Endothelial cell of umbilical vein (primary cell): ENCODE measurements around the gene NRCAM.

ENCODE experiments used
- CTCF ChIP-seq, 2 donors: IDR thresholded peaks; 1 replicate in 1 of 2; 2 replicates in 1 of 2; pipeline ENCODE4 v1.5.1; 2011; ENCODE audit warnings: low read length in 2 of 2, mild to moderate bottlenecking in 2 of 2, moderate library complexity in 2 of 2, control low read depth in 1 of 2, inconsistent platforms in 1 of 2, low read depth in 1 of 2; ENCODE audit not compliant: insufficient read depth in 1 of 2; ENCODE audit errors: extremely low read depth in 1 of 2
- EZH2 ChIP-seq: IDR thresholded peaks from 2 replicates; pipeline ENCODE4 v1.6.1; 2012; ENCODE audit warnings: borderline replicate concordance, low read depth, mild to moderate bottlenecking, moderate library complexity, low read length, inconsistent platforms; ENCODE audit not compliant: severe bottlenecking
- POLR2A ChIP-seq: IDR thresholded peaks from 2 replicates; pipeline ENCODE4 v1.6.1; 2012; ENCODE audit warnings: low read depth, mild to moderate bottlenecking, control low read depth, low read length

- TF ChIP-seq CTCF (IDR thresholded peaks at IDR 0.05; ENCODE audit: extremely low read depth in 1 of 2, insufficient read depth in 1 of 2, low read depth in 1 of 2, low read length in 2 of 2) (no peak), POLR2A (no peak), EZH2 (no peak)
Observed at GRCh38 chr7:108327353-108327752, 128.9 kb downstream of the NRCAM start.
